ENCODE results near the gene SPIN2A.
"Not testable (repeated sequence)": the region's sequence is repeated elsewhere in the genome, so short reads cannot be mapped to it uniquely, and the experiment has no call there.

SPIN2A gene

DNA sequence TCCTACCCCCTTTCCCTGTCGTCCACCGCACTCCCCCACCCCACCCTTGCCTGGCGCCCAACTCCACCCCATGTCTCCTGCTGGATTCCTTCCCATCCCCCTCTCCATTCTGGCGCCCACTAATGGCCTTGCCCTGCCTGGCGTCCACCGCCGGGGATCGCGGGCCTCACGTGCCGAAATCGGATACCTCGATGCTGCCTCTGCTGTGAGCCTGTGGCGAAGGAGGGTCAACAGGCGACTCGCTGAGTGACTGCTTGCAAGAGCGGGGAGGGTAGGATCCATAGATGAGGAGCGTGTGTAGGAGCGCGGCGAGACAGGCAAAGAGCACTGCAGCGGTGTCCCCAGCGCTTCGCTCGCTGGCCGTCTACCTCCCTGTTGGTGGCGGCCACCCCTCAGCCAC lies at the start of gene SPIN2A:
TSS of gene SPIN2A (minus strand) at position 325 of the 400 bp plus-strand sequence. CDS start 800 bp downstream, outside the sequence.
- peak; percentile 51 for DNase-seq

DNA sequence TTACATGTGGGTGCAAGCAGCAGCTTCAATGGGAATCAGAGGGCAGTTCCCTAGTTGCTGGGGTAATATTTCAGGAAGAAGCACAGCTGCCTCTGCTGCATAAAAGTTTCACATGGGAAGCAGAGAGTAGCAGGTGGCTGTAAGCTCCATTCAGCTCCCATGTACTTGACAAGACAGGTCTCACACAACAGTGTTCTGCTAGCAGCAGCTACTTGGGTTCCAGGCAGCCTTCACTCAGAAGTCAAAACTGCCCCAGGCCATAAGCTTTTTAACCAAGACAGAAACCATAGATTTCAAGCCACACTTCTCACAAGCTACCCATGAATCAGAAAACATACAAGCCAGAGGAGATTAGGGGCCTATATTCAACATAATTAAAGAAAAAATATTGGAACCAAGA lies 41.4 kb upstream of the SPIN2A start:
- DNase-seq: no peak

DNA sequence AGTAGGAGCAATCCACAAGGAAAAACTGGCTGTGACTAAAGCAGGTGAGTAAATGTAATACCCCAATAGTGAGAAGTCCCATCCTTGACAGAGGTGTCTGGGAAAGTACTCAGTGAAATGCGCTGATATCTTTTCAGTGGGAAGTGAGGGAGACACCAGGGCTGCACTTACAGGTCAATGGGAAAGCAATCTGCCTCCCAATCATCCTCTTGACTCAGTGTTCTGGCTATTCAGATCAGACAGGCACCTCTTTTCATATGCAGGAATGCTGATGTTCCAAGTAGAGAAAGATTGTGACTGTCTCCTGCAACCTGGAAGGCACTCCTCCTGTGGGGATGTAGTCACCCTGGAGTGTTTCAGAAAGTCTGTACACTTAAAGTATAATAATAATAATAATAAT lies 39.9 kb upstream of the SPIN2A start:
- DNase-seq: no peak

DNA sequence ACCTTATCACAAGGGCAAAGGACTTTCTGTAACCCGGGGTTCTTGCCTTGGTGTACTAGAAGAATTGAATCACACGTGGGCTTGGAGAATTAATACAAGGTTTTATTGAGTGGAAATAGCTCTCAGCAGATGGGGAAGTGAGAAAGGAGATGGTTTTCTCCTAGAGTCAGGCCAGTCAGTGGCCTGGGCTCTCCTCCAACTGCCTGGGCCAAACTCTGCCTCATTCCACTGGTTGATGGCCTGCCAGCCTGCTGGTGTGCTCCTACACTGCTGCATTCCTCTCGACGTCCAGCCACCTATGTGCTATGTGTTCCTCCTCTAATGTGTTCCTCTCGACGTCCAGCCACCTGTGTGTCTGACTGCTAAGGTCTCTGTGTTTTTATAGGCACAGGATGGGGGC lies 35.3 kb upstream of the SPIN2A start:
- DNase-seq: no peak

DNA sequence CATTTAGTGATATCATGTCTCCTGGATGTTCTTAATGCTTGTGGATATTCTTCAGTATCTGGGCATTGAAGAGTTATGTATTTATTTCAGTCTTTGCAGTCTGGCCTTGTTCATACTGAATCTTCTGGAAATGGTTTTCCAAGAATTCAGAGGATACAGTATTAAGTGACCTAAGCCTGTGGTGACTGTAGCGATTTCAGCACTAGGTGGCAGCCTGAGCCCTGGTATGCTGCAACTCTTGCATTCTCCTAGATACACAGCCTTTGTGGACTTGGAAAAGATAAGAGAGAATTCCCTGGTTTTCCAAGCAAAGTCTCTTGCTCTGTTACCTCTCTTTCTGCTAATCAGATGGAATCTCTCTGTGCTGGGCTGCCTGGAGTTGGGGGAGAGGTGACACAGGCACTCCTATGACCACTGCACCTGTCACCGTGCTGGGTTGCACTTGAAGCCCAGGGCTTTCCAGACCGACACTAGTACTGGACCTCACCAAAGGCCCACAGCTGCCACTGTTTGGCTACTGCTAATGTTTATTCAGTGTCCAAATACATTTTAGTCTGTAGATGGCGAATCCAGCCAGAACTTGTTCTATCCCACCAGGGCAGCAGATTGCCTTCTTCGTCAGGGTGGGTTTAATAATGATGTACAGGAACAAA lies 19.3 kb upstream of the SPIN2A start:
- DNase-seq: peak; percentile 21

DNA sequence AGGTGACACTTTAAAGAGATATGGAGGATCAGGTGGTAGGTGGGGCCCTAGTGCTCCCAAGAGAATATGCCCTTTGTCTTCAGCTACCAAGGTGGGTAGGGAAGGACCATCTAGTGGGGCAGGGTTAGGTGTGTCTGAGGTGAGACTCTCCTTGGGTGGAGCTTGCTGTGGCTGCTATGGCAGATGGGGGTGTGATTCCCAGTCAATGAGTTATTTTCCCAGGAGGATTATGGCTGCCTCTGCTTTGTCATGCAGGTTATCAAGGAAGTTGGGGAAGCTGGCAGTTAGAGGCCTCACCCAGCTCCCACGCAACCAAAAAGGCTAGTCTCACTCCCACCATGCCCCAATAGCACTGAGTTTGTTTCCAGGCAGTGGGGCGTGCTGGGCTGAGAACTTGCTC lies 18.0 kb upstream of the SPIN2A start:
- no peak for DNase-seq

DNA sequence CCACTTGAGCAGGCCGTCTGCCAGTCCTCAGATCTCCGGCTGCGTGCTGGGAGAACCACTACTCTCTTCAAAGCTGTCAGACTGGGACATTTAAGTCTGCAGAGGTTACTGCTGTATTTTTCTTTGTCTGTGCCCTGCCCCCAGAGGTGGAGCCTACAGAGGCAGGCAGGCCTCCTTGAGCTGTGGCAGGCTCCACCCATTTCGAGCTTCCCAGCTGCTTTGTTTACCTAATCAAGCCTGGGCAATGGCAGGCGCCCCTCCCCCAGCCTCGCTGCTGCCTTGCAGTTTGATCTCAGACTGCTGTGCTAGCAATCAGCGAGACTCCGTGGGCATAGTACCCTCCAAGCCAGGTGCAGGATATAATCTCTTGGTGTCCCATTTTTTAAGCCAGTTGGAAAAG lies 15.0 kb upstream of the SPIN2A start:
- DNase-seq: not testable (repeated sequence)

DNA sequence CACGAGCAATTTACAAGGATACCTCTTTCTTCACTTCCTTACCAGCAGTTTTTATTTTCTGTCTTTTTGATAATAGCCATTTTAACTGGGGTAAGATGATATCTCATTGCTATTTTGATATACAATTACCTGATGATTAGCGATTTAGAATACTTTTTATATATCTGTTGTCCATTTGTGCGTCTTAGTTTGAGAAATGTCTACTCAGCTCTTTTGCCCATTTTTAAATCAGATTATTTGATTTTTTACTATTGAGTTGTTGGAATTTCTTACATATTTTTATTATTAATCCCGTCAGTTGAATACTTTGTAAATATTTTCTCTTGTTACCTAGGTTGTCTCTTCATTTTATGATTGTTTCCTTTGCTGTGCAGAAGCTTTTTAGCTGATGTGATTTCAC lies 1.5 kb upstream of the SPIN2A start:
- no peak for DNase-seq

DNA sequence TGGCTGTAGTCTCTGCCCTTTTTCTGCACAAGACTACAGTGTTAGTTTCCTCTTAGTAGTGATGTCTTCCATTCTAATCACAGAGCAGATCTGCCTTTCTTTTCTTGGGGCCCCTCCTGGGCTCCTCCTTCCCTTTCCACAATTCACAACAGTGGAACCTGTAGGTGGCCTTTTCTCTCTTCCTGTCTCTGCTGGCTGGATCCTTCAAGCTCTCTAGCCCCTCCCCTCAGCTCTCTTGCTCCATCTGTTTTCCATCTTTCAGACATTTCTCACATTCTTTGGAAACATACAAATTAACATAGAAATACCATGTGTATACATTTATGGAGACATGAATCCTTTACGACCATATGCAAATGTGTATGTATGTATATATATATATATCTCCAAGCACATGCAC lies 304 bp upstream of the SPIN2A start:
- peak; percentile 7 for DNase-seq

DNA sequence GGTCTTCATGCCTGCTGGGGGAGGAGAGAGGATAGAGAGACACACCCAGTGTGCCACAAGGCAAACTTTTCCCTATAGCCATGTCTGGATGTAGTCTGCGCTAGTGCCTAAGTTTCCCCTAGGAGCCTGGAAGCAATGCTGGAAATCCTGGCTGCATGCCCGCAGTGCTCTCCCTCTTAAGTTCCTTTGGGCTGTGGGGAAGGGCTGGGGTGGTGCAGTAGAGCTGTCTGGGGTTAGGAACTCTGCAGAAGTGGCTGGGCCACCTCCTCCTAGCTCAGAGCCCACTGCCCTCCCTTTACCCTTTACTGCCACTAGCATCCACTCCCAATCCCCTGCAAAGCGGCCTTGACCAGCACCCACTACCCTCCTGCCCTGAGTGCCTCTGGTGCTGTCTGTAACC lies 608 bp downstream of the SPIN2A start:
- not testable (repeated sequence) for DNase-seq

DNA sequence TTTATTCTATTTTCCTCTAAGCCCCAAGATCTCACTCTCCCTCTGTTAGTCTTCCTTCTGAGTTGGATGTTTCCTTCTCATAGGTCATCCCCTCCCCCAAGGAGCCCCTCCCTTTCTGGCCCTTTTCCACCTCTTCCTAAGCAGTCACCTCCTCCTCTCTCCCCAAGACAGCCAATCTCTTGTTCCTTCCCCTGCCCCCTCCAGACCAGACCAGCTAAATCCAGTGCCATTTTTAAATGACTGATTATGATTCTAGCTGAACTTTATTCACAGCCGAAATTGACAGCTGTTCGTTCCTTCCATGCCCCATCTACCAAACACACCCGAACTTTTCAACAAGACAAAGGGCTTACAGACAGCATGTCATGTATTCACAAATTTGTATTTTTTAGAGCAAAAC lies 1.9 kb downstream of the SPIN2A start:
- no peak for DNase-seq

DNA sequence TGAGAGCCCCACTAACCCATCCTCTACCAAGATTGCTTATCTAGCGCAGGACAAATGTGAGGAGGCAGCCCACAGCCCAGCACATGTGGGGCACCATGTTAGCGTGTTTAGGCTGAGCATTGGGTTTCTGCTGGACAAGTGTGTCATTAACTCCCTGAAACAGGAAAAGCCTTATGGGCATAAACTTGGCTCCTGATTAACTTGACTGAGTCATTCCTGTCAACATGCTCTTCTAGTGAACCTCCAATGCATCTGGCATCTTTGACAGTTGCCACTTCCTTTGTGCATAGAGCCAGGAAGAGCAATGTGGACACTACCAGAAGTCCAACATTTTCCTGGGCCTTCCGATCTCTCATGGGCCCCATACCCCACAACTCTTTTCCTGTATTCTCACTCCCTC lies 2.5 kb downstream of the SPIN2A start:
- no peak for DNase-seq

DNA sequence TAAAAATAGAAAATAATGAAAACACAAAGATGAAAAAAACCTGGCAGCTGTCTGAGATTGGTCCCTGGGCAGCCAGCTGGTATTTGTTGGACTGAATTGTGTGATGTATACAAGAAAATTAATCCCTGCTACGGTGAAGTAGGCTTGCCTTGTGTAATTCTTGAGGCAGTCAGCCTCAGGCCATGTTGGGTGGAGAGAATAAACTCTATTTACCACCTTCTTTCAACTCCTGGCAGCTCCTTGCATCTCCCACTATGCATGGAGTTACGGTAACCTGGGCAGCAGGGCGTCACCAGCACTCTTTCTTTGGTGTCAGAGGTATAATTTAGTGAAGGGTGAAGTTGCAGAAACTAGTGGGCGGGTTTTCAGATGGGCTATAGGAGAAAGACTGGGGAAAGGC lies 3.5 kb downstream of the SPIN2A start:
- DNase-seq: no peak

DNA sequence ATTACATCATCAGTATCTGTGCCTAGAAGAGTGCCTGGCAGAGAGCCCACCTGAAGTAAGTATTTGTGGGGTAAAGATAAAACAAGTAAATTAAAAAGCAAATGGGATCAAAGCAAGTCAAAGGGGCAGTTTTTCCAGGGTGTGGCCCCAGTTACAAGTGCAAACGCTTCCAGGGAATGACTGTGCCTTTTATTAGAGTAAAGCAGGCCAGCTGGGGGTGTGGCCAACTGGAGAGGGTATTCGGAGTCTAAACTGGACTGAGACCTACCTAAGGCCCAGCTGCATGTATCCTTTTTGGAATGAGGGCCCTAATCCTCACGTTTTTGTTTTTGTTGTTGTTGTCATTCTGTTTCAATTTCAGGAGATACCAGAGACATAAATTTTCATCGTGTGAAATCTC lies 3.9 kb downstream of the SPIN2A start:
- not testable (repeated sequence) for DNase-seq

DNA sequence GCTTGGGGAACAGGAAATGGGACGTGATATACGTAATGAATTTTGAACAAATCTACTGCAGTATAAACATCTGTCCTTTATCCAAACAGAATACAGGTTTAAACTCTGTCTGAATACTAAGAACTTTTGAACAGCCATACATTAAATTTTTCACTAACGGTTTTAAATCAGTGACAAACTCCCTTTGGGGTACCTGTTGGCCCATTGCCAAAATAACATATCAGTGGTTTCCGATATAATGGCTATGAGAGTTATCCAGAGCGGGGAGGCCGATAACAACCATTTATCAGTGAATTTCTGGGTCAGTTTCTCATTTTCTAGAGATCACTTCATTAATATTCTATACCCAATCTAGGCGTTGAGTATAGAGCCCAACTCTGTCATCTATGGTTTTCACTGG lies 5.2 kb downstream of the SPIN2A start:
- no peak for DNase-seq

DNA sequence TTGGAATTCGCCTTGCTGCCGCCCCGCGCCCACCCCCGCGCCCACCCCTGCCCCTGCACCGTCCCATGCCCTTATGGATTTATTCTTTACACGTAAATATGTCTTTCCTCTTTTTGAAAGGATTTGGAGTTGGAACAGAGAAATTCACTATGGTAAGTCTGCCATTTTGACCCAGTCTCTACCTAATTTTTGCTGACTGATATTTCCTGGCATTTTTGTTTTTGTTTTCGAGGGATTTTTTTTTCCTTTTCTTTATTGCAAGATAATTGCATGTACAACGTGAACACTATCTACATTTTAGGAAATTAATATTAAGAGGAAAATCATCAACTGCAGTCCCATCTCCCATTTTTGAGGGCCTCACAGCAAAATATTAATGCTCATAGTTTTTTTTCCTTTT lies 15.4 kb downstream of the SPIN2A start:
- no peak for DNase-seq

DNA sequence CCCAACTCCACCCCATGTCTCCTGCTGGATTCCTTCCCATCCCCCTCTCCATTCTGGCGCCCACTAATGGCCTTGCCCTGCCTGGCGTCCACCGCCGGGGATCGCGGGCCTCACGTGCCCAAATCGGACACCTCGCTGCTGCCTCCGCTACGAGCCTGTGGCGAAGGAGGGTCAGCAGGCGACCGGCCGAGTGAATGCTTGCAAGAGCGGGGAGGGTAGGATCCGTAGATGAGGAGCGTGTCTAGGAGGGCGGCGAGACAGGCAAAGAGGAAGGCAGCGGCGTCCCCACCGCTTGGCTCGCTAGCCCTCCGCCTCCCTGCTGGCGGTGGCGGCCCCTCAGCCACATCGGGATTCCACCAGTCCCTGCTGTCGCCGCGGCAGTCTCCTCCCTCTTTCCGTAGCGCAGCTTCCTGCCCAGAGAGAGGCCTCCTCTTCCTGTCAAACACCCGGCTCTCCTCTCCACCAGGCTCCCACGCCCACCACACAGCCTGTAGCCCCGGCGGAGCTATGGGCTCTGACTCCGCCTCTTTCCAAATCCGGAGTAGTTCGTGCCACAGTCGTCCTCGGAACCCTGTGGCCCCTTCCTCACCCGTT lies 15.9 kb downstream of the SPIN2A start, which contains the start of gene SPIN2B:
TSS of gene SPIN2B (minus strand) at position 387 of the 594 bp plus-strand sequence.
- DNase-seq: peak; percentile 90

DNA sequence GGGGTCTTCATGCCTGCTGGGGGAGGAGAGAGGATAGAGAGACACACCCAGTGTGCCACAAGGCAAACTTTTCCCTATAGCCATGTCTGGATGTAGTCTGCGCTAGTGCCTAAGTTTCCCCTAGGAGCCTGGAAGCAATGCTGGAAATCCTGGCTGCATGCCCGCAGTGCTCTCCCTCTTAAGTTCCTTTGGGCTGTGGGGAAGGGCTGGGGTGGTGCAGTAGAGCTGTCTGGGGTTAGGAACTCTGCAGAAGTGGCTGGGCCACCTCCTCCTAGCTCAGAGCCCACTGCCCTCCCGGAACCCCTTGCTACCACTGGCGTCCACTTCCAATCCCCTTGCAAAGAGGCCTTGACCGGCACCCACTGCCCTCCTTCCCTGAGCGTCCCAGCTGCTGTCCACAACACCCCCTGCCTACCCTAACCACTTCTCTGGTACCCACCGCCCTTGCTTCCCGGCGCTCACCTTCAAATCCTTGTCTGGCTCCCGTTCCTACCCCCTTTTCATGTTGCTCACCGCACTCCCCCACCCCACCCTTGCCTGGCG lies 16.5 kb downstream of the SPIN2A start:
- peak; percentile 24 for DNase-seq

DNA sequence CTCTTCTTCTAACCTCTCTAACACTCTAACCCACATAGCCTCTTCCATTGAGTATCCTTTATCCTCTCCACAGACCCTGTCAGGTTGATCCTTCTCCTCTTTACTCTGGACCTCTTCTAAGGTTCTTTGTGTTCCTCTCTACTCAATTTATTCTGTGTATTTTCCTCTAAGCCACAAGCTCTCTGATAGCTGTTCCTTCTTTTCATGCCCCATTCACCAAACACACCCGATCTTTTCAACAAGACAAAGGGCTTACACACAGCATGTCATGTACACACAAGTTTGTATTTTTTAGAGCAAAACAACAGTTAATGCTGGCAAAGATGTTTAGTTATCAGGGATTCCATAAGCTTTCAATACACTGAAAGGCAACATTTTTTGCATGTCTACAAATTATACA lies 17.8 kb downstream of the SPIN2A start:
- no peak for DNase-seq

DNA sequence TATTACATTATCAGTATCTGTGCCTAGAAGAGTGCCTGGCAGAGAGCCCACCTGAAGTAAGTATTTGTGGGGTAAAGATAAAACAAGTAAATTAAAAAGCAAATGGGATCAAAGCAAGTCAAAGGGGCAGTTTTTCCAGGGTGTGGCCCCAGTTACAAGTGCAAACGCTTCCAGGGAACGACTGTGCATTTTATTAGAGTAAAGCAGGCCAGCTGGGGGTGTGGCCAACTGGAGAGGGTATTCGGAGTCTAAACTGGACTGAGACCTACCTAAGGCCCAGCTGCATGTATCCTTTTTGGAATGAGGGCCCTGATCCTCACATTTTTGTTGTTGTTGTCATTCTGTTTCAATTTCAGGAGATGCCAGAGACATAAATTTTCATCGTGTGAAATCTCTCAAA lies 19.6 kb downstream of the SPIN2A start:
- not testable (repeated sequence) for DNase-seq

DNA sequence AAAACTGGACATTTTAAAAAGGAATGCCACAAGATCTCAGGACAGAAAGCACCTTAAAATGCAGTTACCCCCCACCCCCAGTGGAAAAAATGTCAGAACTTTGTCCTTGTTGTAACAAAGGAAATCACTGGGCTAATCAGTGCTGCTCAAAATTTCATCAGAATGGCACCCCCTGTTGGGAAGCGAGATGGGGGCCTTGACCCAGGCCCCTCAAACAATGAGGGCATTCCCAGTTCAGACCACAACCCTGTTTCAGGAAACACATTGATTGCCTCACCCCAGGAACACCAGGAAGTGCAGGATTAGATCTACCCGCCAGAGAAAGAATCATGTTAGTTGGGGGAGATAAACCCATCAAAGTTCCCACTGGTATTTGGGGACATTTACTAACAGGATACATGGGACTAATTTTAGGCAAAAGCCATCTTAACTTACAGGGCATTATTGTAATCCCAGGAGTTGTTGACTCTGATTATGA lies 32.2 kb downstream of the SPIN2A start:
- DNase-seq: no peak

DNA sequence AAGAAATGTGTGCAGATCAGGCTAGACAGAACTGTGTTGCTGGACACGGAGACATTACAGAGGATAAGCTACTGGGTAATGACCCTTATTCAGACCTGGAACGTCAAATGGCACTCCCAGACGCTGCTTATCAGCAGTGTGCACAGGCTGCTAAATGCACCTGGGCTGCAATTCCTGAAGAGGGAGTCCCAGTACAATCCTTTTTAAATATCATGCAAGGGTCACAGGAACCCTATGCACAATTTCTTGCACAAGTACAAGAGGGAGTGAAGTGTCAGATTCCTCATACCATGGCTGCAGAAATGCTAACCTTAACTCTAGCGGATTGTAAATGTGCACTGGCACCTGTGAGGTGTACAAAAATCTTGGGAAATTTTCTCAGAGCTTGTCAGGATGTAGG lies 32.8 kb downstream of the SPIN2A start:
- no peak for DNase-seq

DNA sequence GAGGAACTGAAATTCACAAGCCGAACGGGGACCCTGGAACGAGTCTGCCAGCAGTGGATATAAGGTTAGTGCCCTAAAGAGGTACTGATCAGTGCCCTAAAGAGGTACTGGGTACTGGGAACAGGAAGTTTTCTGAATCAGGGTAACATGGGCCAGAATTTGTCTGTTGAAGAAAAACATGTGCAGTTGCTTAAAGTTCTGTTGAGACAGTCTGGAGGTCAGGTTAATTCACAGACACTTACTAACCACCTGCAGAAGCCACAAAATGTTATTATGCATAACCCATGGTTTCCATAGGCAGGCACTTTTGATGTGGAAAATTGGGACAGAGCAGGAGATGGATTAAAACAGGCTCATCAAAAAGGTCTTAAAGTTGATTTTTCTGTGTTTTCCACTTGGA lies 33.7 kb downstream of the SPIN2A start:
- no peak for DNase-seq

DNA sequence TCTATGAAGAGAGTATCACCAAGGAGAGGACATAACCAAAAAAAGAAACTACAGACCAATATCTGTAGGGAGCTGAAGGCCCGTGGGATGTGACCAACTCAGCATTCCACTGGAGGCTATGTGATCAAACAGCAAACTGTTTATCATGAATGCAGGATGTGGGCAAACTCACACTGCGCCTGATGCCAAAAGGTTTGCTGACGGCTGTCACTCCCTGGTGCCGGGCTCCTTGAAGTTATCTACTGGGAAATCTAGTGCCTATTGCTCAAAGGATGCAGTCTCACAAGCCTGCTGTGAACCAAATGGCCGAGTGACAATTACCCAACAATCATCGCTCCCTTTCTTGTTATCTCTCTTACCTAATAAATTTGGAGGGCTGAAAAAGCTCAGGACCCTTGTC lies 34.3 kb downstream of the SPIN2A start:
- not testable (repeated sequence) for DNase-seq
